CD4-positive, CD25-positive, alpha-beta regulatory T cell (primary cell): ENCODE data around the gene USP2. TPM values are rescaled to one million over a fixed set of nuclear protein-coding genes. Genes with fewer than 3 reads are reported as not detected.

Experiments used
- ATAC-seq, 2 donors: fragments of 150-1000 bp; cut with Tn5 transposase; one replicate each; pipeline ENCODE4 v1.10.0; 2021; ENCODE audit warnings: low read depth in 2 of 2, moderate number of reproducible peaks in 2 of 2, moderate library complexity in 1 of 2
- DNase-seq, 3 donors: peaks; one replicate each; pipeline versions ENCODE4 v3.0.0 to v3.0.0-alpha.2; 2012 to 2022; ENCODE audit warnings: mixed read lengths in 1 of 3
- H3K27ac ChIP-seq: one replicate; pipeline ENCODE4 v1.7.0; 2013; ENCODE audit warnings: mild to moderate bottlenecking, low read length; ENCODE audit not compliant: insufficient read depth, poor library complexity, severe bottlenecking
- H3K27me3 ChIP-seq: one replicate; pipeline ENCODE4 v1.7.0; 2013; ENCODE audit warnings: low read length; ENCODE audit not compliant: control insufficient read depth, insufficient read depth
- H3K36me3 ChIP-seq: one replicate; pipeline ENCODE4 v1.7.0; 2013; ENCODE audit warnings: mild to moderate bottlenecking, low read length, moderate library complexity; ENCODE audit not compliant: control insufficient read depth, insufficient read depth
- H3K4me1 ChIP-seq: 2 replicates; pipeline ENCODE4 v1.7.0; 2013; ENCODE audit warnings: mild to moderate bottlenecking, low read length; ENCODE audit not compliant: insufficient read depth, control insufficient read depth, poor library complexity, severe bottlenecking
- H3K4me3 ChIP-seq: one replicate; pipeline ENCODE4 v1.7.0; 2013; ENCODE audit warnings: low read depth, mild to moderate bottlenecking, low read length, moderate library complexity
- H3K9me3 ChIP-seq, 2 experiments: 1 replicate in 1 of 2; 2 replicates in 1 of 2; pipeline ENCODE4 v1.7.0; 2013; ENCODE audit warnings: low read length in 2 of 2, mild to moderate bottlenecking in 1 of 2, moderate library complexity in 1 of 2; ENCODE audit not compliant: control insufficient read depth in 2 of 2
- H3K27ac Mint-ChIP-seq, 3 donors: one replicate each; pipeline ENCODE4 v1.8.0; 2020 to 2022; ENCODE audit warnings: mild to moderate bottlenecking in 3 of 3, mixed read lengths in 3 of 3, moderate library complexity in 2 of 3
- H3K27me3 Mint-ChIP-seq: one replicate; pipeline ENCODE4 v1.8.0; 2022; ENCODE audit warnings: mild to moderate bottlenecking, mixed read lengths
- H3K36me3 Mint-ChIP-seq: one replicate; pipeline ENCODE4 v1.8.0; 2020; ENCODE audit warnings: mixed read lengths
- H3K4me1 Mint-ChIP-seq, 4 donors: one replicate each; pipeline ENCODE4 v1.8.0; 2020 to 2022; ENCODE audit warnings: mixed read lengths in 4 of 4, mild to moderate bottlenecking in 1 of 4
- H3K4me3 Mint-ChIP-seq, 4 donors: one replicate each; pipeline ENCODE4 v1.8.0; 2020 to 2022; ENCODE audit warnings: mild to moderate bottlenecking in 4 of 4, mixed read lengths in 4 of 4, moderate library complexity in 3 of 4
- H3K9me3 Mint-ChIP-seq, 7 donors: one replicate each; pipeline ENCODE4 v1.8.0; 2020 to 2022; ENCODE audit warnings: mixed read lengths in 7 of 7, mild to moderate bottlenecking in 3 of 7, moderate library complexity in 2 of 7
- polyA plus RNA-seq, 4 donors: library from polyadenylated mRNA; unstranded; fragments of 300-500 nt; fragmentation: Illumina TruSeq; gene quantifications; one replicate each; pipeline ENCODE4 v1.2.3, GENCODE V29; 2021
- total RNA-seq: library from RNA; stranded (reverse); gene quantifications from one replicate; pipeline ENCODE4 v1.2.3, GENCODE V29; 2022

The USP2 gene
- total and polyA plus RNA-seq, 5 donors from 2014 or later: 0.22 to 1.6 TPM; not detected in 3

- peaks cover 0 to 6% (median 2%) of the 10 kb centered on the region in 4 donors for H3K4me1 Mint-ChIP-seq
- no peak overlapping the region for H3K4me3 ChIP-seq
- H3K9me3 ChIP-seq: no peaks in the 10 kb centered on the region
- peaks cover 5% of the 10 kb centered on the region for H3K27me3 Mint-ChIP-seq
- ATAC-seq (no peak), DNase-seq (no peak)
- no peak overlapping the region for H3K27ac ChIP-seq
- no peaks in the 10 kb centered on the region for H3K36me3 Mint-ChIP-seq
- no peak overlapping the region for H3K27ac Mint-ChIP-seq
- H3K9me3 Mint-ChIP-seq: no peaks in the 10 kb centered on the region
- no peaks in the 10 kb centered on the region for H3K36me3 ChIP-seq
- no peak overlapping the region for H3K4me3 Mint-ChIP-seq
- H3K4me1 ChIP-seq: peaks cover 20% of the 10 kb centered on the region
- peaks cover 14% of the 10 kb centered on the region for H3K27me3 ChIP-seq
Measured at GRCh38 chr11:119380160-119380826, 1.2 kb downstream of the USP2 start.

GRCh38 chr11:119378851-119379465, 2.5 kb downstream of the USP2 start:
- H3K36me3 ChIP-seq: no peaks in the 10 kb centered on the region
- H3K27ac Mint-ChIP-seq: peak overlapping the region in 1 of 3 donors; percentile 72
- H3K4me3 Mint-ChIP-seq: peak overlapping the region in 1 of 4 donors; percentile 51

GRCh38 chr11:119377961-119378667, 3.4 kb downstream of the USP2 start:
- H3K4me1 Mint-ChIP-seq: peaks cover 0 to 8% (median 2%) of the 10 kb centered on the region in 4 donors
- peaks cover 2% of the 10 kb centered on the region for H3K27me3 ChIP-seq
- H3K27ac ChIP-seq: no peak overlapping the region
- no peak overlapping the region for H3K27ac Mint-ChIP-seq
- no peaks in the 10 kb centered on the region for H3K36me3 Mint-ChIP-seq
- no peak overlapping the region for H3K4me3 Mint-ChIP-seq
- no peaks in the 10 kb centered on the region for H3K9me3 Mint-ChIP-seq
- no peaks in the 10 kb centered on the region for H3K36me3 ChIP-seq
- peaks cover 5% of the 10 kb centered on the region for H3K27me3 Mint-ChIP-seq
- no peak overlapping the region for H3K4me3 ChIP-seq
- no peaks in the 10 kb centered on the region for H3K9me3 ChIP-seq
- ATAC-seq (no peak), DNase-seq (no peak)
- H3K4me1 ChIP-seq: peaks cover 20% of the 10 kb centered on the region

More at GRCh38 chr11:119378851-119379465, 2.5 kb downstream of the USP2 start:
- no peak overlapping the region for H3K27ac ChIP-seq
- ATAC-seq (no peak), DNase-seq (no peak)
- peaks cover 20% of the 10 kb centered on the region for H3K4me1 ChIP-seq
- H3K27me3 ChIP-seq: peaks cover 7% of the 10 kb centered on the region
- H3K27me3 Mint-ChIP-seq: peaks cover 5% of the 10 kb centered on the region
- no peaks in the 10 kb centered on the region for H3K9me3 ChIP-seq
- no peaks in the 10 kb centered on the region for H3K36me3 Mint-ChIP-seq
- no peaks in the 10 kb centered on the region for H3K9me3 Mint-ChIP-seq
- H3K4me3 ChIP-seq: no peak overlapping the region
- H3K4me1 Mint-ChIP-seq: peaks cover 0 to 6% (median 2%) of the 10 kb centered on the region in 4 donors

GRCh38 chr11:119377112-119377901, 4.2 kb downstream of the USP2 start:
- Histone ChIP-seq H3K27ac (no peak overlapping the region), H3K36me3 (no peaks in the 10 kb centered on the region), H3K27me3 (no peaks in the 10 kb centered on the region), H3K4me1 (peaks cover 17% of the 10 kb centered on the region), H3K9me3 (no peaks in the 10 kb centered on the region), H3K4me3 (no peak overlapping the region)
- H3K4me3 Mint-ChIP-seq: peak overlapping the region in 1 of 4 donors; percentile 19
- DNase-seq: no peak
- H3K27ac Mint-ChIP-seq: no peak overlapping the region
- no peaks in the 10 kb centered on the region for H3K36me3 Mint-ChIP-seq
- H3K4me1 Mint-ChIP-seq: peaks cover 0 to 8% (median 2%) of the 10 kb centered on the region in 4 donors
- H3K27me3 Mint-ChIP-seq: peaks cover 6% of the 10 kb centered on the region
- no peak for ATAC-seq
- no peaks in the 10 kb centered on the region for H3K9me3 Mint-ChIP-seq

- no peak overlapping the region for H3K4me3 ChIP-seq
- Mint-ChIP-seq H3K36me3 (no peaks in the 10 kb centered on the region), H3K4me1 (peaks cover 0 to 8% (median 0%) of the 10 kb centered on the region in 4 donors), H3K27me3 (peaks cover 12% of the 10 kb centered on the region), H3K27ac (peak overlapping the region in 1 of 3 donors; percentile 85), H3K9me3 (no peaks in the 10 kb centered on the region), H3K4me3 (no peak overlapping the region)
- H3K36me3 ChIP-seq: no peaks in the 10 kb centered on the region
- no peaks in the 10 kb centered on the region for H3K27me3 ChIP-seq
- H3K9me3 ChIP-seq: no peaks in the 10 kb centered on the region
- H3K4me1 ChIP-seq: peaks cover 8% of the 10 kb centered on the region
- no peak overlapping the region for H3K27ac ChIP-seq
- DNase-seq (no peak), ATAC-seq (no peak)
Measured at GRCh38 chr11:119376197-119376847, 5.2 kb downstream of the USP2 start.

- no peaks in the 10 kb centered on the region for H3K9me3 Mint-ChIP-seq
- Histone ChIP-seq H3K27me3 (no peaks in the 10 kb centered on the region), H3K9me3 (no peaks in the 10 kb centered on the region), H3K4me3 (no peak overlapping the region), H3K4me1 (peaks cover under 1% of the 10 kb centered on the region), H3K27ac (no peak overlapping the region), H3K36me3 (no peaks in the 10 kb centered on the region)
- no peak overlapping the region for H3K27ac Mint-ChIP-seq
- H3K36me3 Mint-ChIP-seq: no peaks in the 10 kb centered on the region
- DNase-seq (no peak), ATAC-seq (no peak)
- peaks cover 0 to 3% (median 0%) of the 10 kb centered on the region in 4 donors for H3K4me1 Mint-ChIP-seq
- H3K27me3 Mint-ChIP-seq: peaks cover 12% of the 10 kb centered on the region
- no peak overlapping the region for H3K4me3 Mint-ChIP-seq
Measured at GRCh38 chr11:119375337-119376196, 5.9 kb downstream of the USP2 start.
